IPS-15b (cell line): Measurements from ENCODE around the gene CAPN1.

Experiments used
- H3K27me3 ChIP-seq: one replicate; pipeline ENCODE4 v1.6.1; 2013; ENCODE audit warnings: low read length; ENCODE audit not compliant: control insufficient read depth, insufficient read depth
- H3K36me3 ChIP-seq: one replicate; pipeline ENCODE4 v1.6.1; 2013; ENCODE audit warnings: low read length; ENCODE audit not compliant: control insufficient read depth, insufficient read depth
- H3K4me1 ChIP-seq: one replicate; pipeline ENCODE4 v1.6.1; 2013; ENCODE audit warnings: mild to moderate bottlenecking, low read length; ENCODE audit not compliant: control insufficient read depth, insufficient read depth
- H3K4me3 ChIP-seq: one replicate; pipeline ENCODE4 v1.5.1; 2013; ENCODE audit warnings: low read depth, low read length
- H3K9ac ChIP-seq: one replicate; pipeline ENCODE4 v1.6.1; 2013; ENCODE audit warnings: low read depth, mild to moderate bottlenecking, low read length
- H3K9me3 ChIP-seq: one replicate; pipeline ENCODE4 v1.6.1; 2013; ENCODE audit warnings: mild to moderate bottlenecking, low read length; ENCODE audit not compliant: control insufficient read depth, insufficient read depth

CAPN1 gene

GRCh38 chr11:65206441-65206841 is 24.7 kb downstream of the CAPN1 start:
- Histone ChIP-seq H3K9ac (no peak overlapping the region), H3K4me1 (no peaks in the 10 kb centered on the region), H3K36me3 (peaks cover 63% of the 10 kb centered on the region), H3K4me3 (no peak overlapping the region), H3K9me3 (no peaks in the 10 kb centered on the region), H3K27me3 (no peaks in the 10 kb centered on the region)

GRCh38 chr11:65206901-65207300 is 25.2 kb downstream of the CAPN1 start:
- H3K9ac ChIP-seq, result no peak overlapping the region
- peaks cover 66% of the 10 kb centered on the region for H3K36me3 ChIP-seq

DNA sequence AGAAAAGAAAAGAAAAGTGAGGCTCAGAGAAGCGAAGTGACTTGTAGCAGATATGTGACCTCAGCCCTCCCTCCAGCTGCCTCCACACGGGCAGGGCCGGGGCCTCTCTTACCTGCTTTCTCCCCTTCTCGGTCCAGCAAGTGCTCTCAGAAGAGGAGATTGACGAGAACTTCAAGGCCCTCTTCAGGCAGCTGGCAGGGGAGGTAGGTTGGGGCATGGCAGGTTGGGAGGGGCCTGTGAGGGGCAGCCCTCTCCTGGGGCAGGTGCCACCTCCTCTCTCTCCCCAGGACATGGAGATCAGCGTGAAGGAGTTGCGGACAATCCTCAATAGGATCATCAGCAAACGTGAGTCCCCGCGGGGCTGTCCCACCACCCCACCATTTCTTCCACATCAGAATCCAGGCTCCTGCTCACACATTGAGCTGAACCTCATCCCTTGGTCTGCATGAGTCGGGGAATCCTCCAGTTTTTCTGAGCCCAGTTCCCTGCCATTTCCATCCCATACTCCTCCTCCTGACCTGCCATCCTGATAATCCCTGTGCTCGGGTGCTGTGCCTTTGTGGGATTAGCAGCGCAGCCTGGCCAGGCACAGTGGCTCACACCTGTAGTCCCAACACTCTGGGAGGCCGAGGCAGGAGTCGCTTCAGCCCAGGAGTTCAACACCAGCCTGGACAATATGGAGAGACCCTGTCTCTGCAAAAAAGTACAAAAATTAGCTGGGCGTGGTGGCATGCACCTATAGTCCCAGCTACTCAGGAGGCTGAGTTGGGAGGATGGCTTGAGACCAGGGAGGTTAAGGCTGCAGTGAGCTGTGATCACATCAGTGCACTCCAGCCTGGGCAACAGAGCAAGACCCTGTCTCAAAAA is 26.4 kb downstream of the CAPN1 start:
- H3K9ac ChIP-seq, result no peak overlapping the region
- H3K4me3 ChIP-seq, result no peak overlapping the region
- H3K27me3 ChIP-seq, result no peaks in the 10 kb centered on the region
- H3K9me3 ChIP-seq, result no peaks in the 10 kb centered on the region
- peaks cover 8% of the 10 kb centered on the region for H3K4me1 ChIP-seq
- peaks cover 62% of the 10 kb centered on the region for H3K36me3 ChIP-seq

More at GRCh38 chr11:65206901-65207300, 25.2 kb downstream of the CAPN1 start:
- Histone ChIP-seq H3K27me3 (no peaks in the 10 kb centered on the region), H3K4me3 (no peak overlapping the region), H3K4me1 (no peaks in the 10 kb centered on the region), H3K9me3 (no peaks in the 10 kb centered on the region)

GRCh38 chr11:65208785-65209710 is 27.3 kb downstream of the CAPN1 start:
- no peak overlapping the region for H3K4me3 ChIP-seq
- peaks cover 62% of the 10 kb centered on the region for H3K36me3 ChIP-seq
- H3K9ac ChIP-seq, result no peak overlapping the region

GRCh38 chr11:65209711-65210360 is 28.1 kb downstream of the CAPN1 start:
- H3K9ac ChIP-seq, result no peak overlapping the region
- no peaks in the 10 kb centered on the region for H3K27me3 ChIP-seq
- H3K9me3 ChIP-seq, result no peaks in the 10 kb centered on the region
- H3K36me3 ChIP-seq, result peaks cover 58% of the 10 kb centered on the region
- peaks cover 10% of the 10 kb centered on the region for H3K4me1 ChIP-seq
- H3K4me3 ChIP-seq, result no peak overlapping the region

More at GRCh38 chr11:65208785-65209710, 27.3 kb downstream of the CAPN1 start:
- Histone ChIP-seq H3K27me3 (no peaks in the 10 kb centered on the region), H3K4me1 (peaks cover 8% of the 10 kb centered on the region), H3K9me3 (no peaks in the 10 kb centered on the region)

- no peaks in the 10 kb centered on the region for H3K9me3 ChIP-seq
- H3K9ac ChIP-seq, result no peak overlapping the region
Measured at GRCh38 chr11:65210361-65210731, 28.6 kb downstream of the CAPN1 start.

GRCh38 chr11:65210748-65211147 is 29.0 kb downstream of the CAPN1 start:
- H3K4me1 ChIP-seq, result peaks cover 10% of the 10 kb centered on the region
- H3K9me3 ChIP-seq, result no peaks in the 10 kb centered on the region
- H3K9ac ChIP-seq, result no peak overlapping the region
- H3K4me3 ChIP-seq, result no peak overlapping the region
- peaks cover 50% of the 10 kb centered on the region for H3K36me3 ChIP-seq
- H3K27me3 ChIP-seq, result no peaks in the 10 kb centered on the region

More at GRCh38 chr11:65210361-65210731, 28.6 kb downstream of the CAPN1 start:
- Histone ChIP-seq H3K36me3 (peaks cover 54% of the 10 kb centered on the region), H3K4me1 (peaks cover 10% of the 10 kb centered on the region), H3K4me3 (no peak overlapping the region), H3K27me3 (no peaks in the 10 kb centered on the region)

GRCh38 chr11:65211293-65212105 is 29.8 kb downstream of the CAPN1 start:
- Histone ChIP-seq H3K9me3 (no peaks in the 10 kb centered on the region), H3K27me3 (no peaks in the 10 kb centered on the region), H3K9ac (no peak overlapping the region), H3K4me1 (peaks cover 10% of the 10 kb centered on the region), H3K4me3 (no peak overlapping the region), H3K36me3 (peaks cover 42% of the 10 kb centered on the region)

DNA sequence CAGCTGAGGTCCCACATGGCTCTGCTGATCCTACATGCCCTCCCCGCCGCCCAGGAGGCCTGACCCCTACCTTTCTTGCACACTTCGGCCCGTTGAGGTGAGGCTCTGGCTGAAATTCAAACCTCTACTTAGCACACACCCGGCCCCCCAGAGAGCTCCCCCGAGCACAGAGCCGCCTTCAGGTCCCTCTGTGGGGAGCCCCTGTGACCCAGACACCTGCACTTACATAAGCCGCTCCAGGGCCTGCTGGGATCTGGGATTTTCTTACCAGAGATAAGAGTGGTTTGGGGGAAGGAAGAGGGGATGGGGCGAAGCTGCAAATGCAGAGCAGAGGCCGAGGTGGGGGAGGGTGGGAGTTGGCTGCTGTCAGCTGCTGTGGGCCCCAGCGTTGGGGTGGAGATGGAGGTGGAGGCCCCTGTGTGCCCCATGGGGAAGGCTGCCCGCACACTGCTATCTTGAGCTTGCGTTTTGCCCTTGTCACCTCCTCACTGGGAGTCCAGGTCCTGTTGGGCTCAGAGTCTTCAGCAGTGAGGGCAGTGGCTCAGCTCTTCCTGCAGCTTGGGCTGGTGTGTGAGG is 30.6 kb downstream of the CAPN1 start:
- Histone ChIP-seq H3K27me3 (no peaks in the 10 kb centered on the region), H3K9me3 (no peaks in the 10 kb centered on the region), H3K4me1 (peaks cover 10% of the 10 kb centered on the region), H3K36me3 (peaks cover 37% of the 10 kb centered on the region), H3K4me3 (peak overlapping the region; percentile 13), H3K9ac (peak overlapping the region; percentile 54)

DNA sequence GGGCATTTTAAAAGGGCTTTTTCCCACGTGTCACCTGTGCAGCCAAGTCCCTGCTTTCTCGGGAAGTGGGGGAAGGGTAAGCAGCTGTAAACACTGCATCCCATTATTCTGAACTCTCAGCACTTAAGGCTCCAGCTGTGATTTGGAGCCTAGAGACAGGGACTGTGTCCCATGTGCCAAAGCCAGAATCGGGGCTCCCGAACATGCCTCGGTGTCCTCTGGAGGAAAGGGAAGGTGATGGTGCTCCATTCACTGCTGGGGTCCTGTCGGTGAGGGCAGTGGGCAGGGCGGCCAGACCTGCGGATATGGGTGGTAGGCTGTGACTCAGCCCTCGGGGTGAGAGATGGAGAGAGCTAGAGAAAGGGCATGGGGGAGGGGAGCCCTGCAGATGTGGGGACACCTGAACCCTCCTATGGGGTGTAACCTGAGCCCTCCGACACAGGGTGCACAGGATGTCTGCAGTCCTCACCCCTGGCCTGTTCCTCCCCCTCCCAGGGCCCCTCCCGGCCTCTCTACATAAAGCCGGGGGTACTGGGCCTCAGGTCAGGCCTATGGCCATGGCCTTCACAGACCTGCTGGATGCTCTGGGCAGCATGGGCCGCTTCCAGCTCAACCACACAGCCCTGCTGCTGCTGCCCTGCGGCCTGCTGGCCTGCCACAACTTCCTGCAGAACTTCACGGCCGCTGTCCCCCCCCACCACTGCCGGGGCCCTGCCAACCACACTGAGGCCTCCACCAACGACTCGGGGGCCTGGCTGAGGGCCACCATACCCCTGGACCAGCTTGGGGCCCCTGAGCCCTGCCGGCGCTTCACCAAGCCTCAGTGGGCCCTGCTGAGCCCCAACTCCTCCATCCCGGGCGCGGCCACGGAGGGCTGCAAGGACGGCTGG is 31.8 kb downstream of the CAPN1 start:
- no peaks in the 10 kb centered on the region for H3K9me3 ChIP-seq
- no peaks in the 10 kb centered on the region for H3K27me3 ChIP-seq
- H3K4me1 ChIP-seq, result peaks cover 10% of the 10 kb centered on the region
- no peak overlapping the region for H3K9ac ChIP-seq
- peak overlapping the region; percentile 27 for H3K4me3 ChIP-seq
- H3K36me3 ChIP-seq, result peaks cover 30% of the 10 kb centered on the region
